Stimulated activated memory B cell treated with anti-CD40 and anti-IgM and Interleukin-4, amounts not matched to agents 10 μg/mL and 1 μg/mL and 100 μg/mL, for 72 hours (primary cell): ENCODE results near the gene UCHL5.
"Not testable (repeated sequence)": the region's sequence is repeated elsewhere in the genome, so short reads cannot be mapped to it uniquely, and the experiment has no call there.

Source experiments
- ATAC-seq: fragments of 150-1000 bp; cut with Tn5 transposase; 2 replicates; pipeline ENCODE4 v1.10.0; 2021
- H3K27ac Mint-ChIP-seq: one replicate; pipeline ENCODE4 v1.8.0; 2022; ENCODE audit warnings: mild to moderate bottlenecking, mixed read lengths
- H3K27me3 Mint-ChIP-seq: one replicate; pipeline ENCODE4 v1.8.0; 2022; ENCODE audit warnings: mixed read lengths
- H3K36me3 Mint-ChIP-seq: one replicate; pipeline ENCODE4 v1.8.0; 2022; ENCODE audit warnings: mixed read lengths
- H3K4me1 Mint-ChIP-seq: one replicate; pipeline ENCODE4 v1.8.0; 2022; ENCODE audit warnings: mixed read lengths
- H3K4me3 Mint-ChIP-seq: one replicate; pipeline ENCODE4 v1.8.0; 2022; ENCODE audit warnings: mild to moderate bottlenecking, moderate library complexity, mixed read lengths
- H3K9me3 Mint-ChIP-seq: one replicate; pipeline ENCODE4 v1.8.0; 2022; ENCODE audit warnings: mixed read lengths

The UCHL5 gene

DNA sequence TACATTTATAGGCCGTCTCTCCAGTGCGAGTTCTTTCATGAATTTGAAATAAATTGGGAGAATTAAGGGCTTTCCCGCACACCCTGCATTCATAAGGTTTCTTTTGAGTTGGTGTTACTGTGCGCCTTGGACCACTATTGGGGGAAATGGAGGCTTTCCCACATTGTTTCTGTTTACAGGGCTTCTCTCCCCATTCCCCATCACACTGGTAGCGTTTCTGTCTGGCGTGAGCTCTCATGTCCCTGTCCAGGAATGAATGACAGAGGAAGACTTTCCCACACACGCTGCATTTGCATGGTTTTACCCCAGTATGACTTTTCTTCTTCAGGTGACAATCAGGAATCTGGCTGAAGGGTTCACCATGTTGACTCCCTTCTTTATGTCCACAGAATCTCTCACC is 65.0 kb downstream of the UCHL5 start:
- Mint-ChIP-seq H3K27ac (no peak overlapping the region), H3K27me3 (no peaks in the 10 kb centered on the region), H3K4me1 (no peaks in the 10 kb centered on the region), H3K9me3 (no peaks in the 10 kb centered on the region), H3K4me3 (no peak overlapping the region), H3K36me3 (peaks cover 45% of the 10 kb centered on the region)
- no peak for ATAC-seq

DNA sequence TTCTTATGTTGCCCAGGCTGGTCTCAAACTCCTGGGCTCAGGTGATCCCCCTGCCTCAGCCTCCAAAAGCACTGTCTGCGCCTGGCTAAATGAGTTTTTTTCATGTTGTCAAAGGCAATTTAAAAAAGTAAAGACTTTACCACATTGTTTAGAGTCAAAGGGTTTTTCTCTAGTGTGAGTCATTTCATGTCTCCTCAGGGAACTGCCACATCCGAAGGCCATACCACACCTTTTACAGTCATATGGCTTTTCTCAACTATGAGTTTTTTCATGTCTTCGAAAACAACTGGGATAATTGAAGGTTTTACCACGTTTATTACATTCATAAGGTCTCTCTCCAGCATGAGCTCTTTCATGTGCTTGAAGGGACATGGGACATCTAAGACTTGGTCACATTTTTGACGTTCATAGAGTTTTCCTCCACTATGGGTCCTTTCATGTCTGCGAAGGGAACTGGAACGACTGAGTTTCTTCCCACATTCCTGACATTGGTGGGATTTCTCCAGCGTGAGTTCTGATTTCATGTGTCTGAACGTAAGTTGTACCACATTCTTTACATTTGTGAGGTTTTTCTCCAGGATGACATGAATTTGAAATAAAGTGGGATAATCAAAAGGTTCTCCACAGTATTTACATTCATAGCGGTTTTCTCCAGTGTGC is 65.6 kb downstream of the UCHL5 start:
- no peaks in the 10 kb centered on the region for H3K4me1 Mint-ChIP-seq
- H3K4me3 Mint-ChIP-seq: no peak overlapping the region
- ATAC-seq: no peak
- no peaks in the 10 kb centered on the region for H3K27me3 Mint-ChIP-seq
- peaks cover 39% of the 10 kb centered on the region for H3K36me3 Mint-ChIP-seq
- no peaks in the 10 kb centered on the region for H3K9me3 Mint-ChIP-seq
- H3K27ac Mint-ChIP-seq: no peak overlapping the region

DNA sequence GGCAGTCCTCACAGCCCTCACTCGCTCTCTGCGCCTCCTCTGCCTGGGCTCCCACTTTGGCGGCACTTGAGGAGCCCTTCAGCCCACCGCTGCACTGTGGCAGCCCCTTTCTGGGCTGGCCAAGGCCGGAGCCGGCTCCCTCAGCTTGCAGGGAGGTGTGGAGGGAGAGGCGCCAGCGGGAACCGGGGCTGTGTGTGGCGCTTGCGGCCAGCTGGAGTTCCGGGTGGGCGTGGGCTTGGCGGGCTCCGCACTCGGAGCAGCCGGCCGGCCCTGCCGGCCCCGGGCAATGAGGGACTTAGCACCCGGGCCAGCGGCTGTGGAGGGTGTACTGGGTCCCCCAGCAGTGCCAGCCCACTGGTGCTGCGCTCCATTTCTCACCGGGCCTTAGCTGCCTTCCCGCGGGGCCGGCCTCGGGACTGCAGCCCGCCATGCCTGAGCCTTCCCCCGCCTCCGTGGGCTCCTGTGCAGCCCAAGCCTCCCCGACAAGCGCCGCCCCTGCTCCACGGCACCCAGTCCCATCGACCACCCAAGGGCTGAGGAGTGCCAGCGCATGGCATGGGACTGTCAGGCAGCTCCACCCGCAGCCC is 72.3 kb downstream of the UCHL5 start:
- peaks cover 14% of the 10 kb centered on the region for H3K36me3 Mint-ChIP-seq
- H3K9me3 Mint-ChIP-seq, H3K4me3 Mint-ChIP-seq, ATAC-seq, H3K27me3 Mint-ChIP-seq, H3K4me1 Mint-ChIP-seq, H3K27ac Mint-ChIP-seq: not testable (repeated sequence)

DNA sequence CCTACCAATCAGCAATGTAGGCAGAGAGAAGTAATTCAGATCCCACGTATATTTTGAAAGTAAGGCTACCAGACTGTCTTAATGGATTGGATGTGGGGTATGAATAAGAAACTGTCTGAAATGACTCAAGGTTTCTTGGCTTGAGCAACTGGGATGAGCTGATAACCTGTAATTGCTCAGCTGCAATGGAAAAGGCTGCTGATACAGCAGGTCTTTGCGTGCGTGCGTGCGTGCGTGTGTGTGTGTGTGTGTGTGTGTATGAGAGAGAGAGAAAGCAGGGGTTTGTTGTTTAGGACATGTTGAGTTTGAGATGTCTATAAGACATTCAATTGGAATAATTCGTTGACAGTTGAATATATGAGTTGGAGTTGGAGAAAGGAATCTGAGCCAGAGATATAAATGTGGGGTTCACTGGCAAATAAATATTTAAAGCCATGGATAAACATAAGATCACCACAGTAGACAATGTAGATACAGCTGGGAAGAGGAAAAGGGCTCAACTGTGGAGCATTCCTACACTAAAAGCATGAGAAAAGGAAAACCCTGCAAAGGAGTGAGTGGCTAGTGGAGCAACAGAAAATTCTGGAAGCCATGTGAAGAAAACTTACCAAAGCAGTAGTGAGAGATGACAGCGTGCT is 72.9 kb downstream of the UCHL5 start:
- Mint-ChIP-seq H3K27me3 (no peaks in the 10 kb centered on the region), H3K27ac (no peak overlapping the region), H3K36me3 (peaks cover 14% of the 10 kb centered on the region), H3K4me3 (no peak overlapping the region), H3K9me3 (no peaks in the 10 kb centered on the region), H3K4me1 (peaks cover 7% of the 10 kb centered on the region)
- ATAC-seq: no peak

DNA sequence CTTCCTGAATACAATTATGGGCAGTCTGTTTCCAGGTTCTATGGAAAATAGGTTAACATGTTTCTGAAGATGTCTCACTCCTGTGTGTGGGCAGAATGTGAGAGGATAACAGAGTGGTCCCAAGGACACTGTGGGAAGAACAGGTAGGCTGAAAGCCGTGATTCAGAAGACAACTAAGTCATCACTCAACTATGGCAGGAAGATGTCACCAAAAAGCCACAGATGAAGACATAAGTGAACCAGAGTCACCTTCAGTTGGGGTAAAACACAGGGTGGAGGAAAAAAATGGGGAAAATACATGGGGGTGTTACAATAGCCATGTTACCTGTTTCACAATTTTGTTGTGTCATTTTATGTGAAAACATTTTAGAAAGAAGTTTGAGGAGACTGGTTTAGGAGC is 75.1 kb downstream of the UCHL5 start:
- Mint-ChIP-seq H3K27ac (no peak overlapping the region), H3K36me3 (peaks cover 24% of the 10 kb centered on the region), H3K27me3 (no peaks in the 10 kb centered on the region), H3K4me1 (peaks cover 7% of the 10 kb centered on the region), H3K9me3 (no peaks in the 10 kb centered on the region), H3K4me3 (no peak overlapping the region)
- no peak for ATAC-seq

DNA sequence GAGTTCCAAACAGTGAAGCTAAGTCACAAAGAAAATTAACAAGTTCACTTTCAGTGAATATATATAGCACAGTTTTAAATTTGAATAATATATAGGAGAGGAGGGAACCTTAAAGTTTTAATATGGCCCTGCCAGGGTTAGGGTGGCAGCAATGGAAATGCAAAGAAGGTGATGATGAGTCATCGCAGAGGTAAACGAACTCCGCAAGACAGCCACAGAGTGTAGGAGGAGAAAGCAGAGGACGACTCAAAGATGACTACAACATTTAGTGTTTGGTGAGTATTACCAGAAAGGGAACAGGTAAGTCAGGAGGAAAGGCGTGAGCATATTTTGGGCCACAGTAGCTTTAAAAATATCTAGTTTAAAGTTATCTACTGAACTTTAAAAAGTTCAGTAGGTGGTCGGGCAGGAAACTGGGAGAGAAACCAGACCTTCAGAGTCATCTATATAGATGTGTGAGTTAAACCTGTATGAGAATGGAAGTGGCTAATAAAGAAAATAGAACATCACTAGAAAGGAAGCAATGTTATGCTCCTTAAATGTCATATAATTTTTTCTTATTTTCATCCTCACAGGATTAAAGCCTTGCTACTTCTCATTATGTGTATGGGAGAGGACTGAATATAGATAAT is 75.7 kb downstream of the UCHL5 start:
- Mint-ChIP-seq H3K27ac (peak overlapping the region; percentile 20), H3K4me1 (peaks cover 7% of the 10 kb centered on the region), H3K27me3 (no peaks in the 10 kb centered on the region), H3K36me3 (peaks cover 30% of the 10 kb centered on the region), H3K9me3 (no peaks in the 10 kb centered on the region), H3K4me3 (no peak overlapping the region)
- peak; percentile 55 for ATAC-seq

DNA sequence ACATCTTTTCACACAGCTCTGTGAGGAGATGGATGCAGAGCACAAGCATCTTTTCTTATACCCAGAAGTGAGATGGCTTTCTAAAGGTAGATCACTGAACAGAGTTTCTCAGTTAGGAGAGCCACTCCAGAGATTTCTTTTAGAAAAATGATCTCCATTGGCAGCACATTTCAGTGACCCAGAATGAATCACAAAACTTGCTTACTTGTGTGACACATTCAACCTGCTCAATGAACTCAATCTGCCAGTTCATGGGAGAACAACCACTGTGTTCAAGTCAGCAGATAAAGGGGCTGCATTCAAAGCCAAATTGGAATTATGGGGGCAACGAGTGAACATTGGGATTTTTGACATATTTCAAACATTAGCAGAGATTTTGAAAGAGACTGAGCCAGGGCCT is 78.3 kb downstream of the UCHL5 start:
- Mint-ChIP-seq H3K36me3 (peaks cover 25% of the 10 kb centered on the region), H3K4me3 (no peak overlapping the region), H3K27me3 (no peaks in the 10 kb centered on the region), H3K9me3 (no peaks in the 10 kb centered on the region), H3K27ac (no peak overlapping the region), H3K4me1 (peaks cover 7% of the 10 kb centered on the region)
- ATAC-seq: no peak

DNA sequence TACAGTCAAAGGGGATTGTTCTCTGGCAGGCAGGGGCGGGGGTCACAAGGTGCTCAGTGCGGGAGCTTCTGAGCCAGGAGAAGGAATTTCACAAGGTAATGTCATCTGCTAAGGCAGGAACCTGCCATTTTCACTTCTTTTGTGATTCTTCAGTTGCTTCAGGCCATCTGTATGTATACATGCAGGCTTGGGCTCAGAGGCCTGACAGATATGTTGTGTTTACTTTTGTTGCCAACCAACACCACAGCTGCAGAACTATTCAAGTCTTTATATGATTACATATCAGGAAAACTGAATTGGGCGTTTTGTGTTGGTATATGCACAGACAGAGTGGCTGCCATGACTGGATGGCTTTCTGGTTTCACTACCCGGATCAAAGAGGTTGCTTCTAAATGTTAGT is 78.8 kb downstream of the UCHL5 start:
- not testable (repeated sequence) for H3K27ac Mint-ChIP-seq, H3K27me3 Mint-ChIP-seq, H3K9me3 Mint-ChIP-seq, H3K4me1 Mint-ChIP-seq, ATAC-seq, H3K4me3 Mint-ChIP-seq
- H3K36me3 Mint-ChIP-seq: peaks cover 20% of the 10 kb centered on the region

DNA sequence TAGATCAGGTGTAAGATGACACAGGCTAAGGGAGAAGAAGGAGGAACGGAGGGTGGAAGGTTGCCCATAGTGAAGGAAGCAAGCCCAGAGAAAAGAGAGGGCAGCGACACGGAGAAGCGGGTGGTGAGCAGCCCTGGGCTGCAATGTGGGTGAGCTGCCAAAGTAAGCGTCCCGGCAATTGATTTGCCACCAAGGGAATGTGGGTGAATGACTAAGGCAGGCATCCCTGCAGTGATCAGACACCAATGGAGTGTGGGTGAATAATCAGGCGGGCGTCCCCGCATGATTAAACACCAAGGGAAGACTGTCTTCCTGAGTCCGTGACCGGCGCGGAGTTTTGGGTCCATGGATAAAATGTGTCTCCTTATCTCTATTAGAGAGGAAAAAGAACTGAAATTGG is 79.6 kb downstream of the UCHL5 start:
- H3K9me3 Mint-ChIP-seq: no peaks in the 10 kb centered on the region
- ATAC-seq: no peak
- H3K4me1 Mint-ChIP-seq: peaks cover 7% of the 10 kb centered on the region
- no peak overlapping the region for H3K4me3 Mint-ChIP-seq
- H3K27ac Mint-ChIP-seq: no peak overlapping the region
- H3K36me3 Mint-ChIP-seq: peaks cover 19% of the 10 kb centered on the region
- H3K27me3 Mint-ChIP-seq: no peaks in the 10 kb centered on the region

DNA sequence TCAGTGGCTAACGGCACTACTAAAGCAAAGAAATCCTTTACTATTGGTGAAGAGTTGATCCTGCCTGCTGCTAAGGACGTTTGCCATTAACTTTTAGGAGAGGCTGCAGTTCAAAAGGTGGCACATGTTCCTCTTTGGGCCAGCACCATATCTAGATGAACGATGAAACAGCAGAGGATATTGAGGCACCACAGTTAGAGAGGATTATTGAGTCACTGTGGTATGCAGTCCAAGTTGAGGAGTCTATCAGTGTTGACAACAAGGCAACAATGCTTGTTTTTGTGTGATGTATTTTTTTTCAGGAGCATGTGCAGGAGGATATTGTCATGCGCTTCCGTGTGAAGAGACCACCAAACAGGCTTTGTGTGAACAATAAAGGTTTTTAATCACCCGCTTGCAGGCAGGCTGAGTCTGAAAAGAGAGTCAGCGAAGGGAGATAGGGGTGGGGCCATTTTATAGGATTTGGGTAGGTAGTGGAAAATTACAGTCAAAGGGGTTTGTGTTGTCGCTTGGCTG is 80.9 kb downstream of the UCHL5 start:
- Mint-ChIP-seq H3K4me3 (no peak overlapping the region), H3K36me3 (peaks cover 19% of the 10 kb centered on the region), H3K27me3 (no peaks in the 10 kb centered on the region), H3K4me1 (peaks cover 2% of the 10 kb centered on the region), H3K9me3 (no peaks in the 10 kb centered on the region), H3K27ac (no peak overlapping the region)
- no peak for ATAC-seq

DNA sequence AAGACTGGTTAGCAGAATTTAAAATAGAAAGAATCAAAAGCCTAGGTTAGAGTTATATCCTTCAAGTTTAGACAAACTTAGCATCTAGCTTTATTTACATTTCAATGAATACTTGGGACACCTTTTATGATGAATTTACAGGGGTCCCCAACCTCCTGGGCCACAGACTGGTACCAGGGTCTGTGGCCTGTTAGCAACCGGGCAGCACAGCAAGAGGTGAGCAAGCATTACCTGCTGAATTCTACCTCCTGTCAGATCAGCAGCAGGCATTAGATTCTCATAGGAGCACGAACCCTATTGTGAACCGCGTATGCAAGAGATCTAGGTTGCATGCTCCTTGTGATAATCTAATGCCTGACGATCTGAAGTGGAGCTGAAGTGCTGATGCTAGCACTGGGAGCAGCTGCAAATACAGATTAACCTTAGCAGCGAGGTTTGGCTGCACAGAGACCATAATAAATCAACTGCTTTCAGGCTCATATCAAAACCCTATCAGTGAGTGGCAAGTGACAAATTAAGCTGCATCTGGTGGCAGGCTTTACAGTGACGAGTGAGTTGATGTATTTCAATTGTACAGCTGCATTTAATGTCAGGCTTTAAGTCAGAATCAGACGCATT is 82.0 kb downstream of the UCHL5 start:
- Mint-ChIP-seq H3K9me3 (no peaks in the 10 kb centered on the region), H3K36me3 (peaks cover 19% of the 10 kb centered on the region), H3K27ac (no peak overlapping the region), H3K27me3 (no peaks in the 10 kb centered on the region), H3K4me1 (no peaks in the 10 kb centered on the region), H3K4me3 (no peak overlapping the region)
- no peak for ATAC-seq

DNA sequence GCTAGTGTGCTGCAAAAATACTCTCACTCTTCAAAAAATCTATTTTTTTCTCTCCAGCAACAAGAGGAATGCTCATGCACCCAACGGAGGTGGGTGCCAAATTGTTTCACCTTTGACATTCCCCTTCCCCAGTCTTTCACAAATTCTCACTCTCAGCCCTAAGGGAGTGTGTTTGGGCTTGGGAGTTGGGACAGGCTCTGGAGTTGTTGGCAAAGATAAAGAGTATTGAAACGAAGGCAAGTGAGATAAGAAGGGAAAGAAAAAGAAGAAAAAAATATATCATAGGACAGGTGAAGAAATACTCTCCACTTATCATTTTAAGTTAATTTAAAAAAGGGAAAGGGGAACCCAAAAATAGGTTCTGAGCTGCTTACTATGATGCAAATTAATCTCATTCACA is 82.6 kb downstream of the UCHL5 start:
- Mint-ChIP-seq H3K27ac (no peak overlapping the region), H3K4me1 (no peaks in the 10 kb centered on the region)

DNA sequence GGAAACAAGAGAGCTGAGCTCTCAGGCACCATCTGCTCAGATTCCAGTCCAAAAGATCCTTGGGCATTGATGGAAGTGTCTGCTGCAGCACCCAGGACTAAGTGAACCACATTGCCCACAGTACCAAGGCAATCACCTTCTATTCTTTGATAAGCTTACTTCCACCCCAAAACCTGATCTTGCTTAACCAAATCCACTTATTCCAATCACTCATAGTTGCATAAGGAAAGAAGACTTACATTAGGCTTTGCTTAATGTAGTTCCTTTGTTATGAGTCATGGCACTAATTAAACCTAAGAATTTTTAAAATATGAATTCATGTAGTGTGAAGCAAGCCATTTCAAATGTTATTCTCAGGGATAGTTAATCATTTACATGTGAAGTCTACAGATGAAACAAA is 84.5 kb downstream of the UCHL5 start:
- Mint-ChIP-seq H3K27me3 (no peaks in the 10 kb centered on the region), H3K4me3 (no peak overlapping the region), H3K9me3 (no peaks in the 10 kb centered on the region), H3K27ac (no peak overlapping the region), H3K36me3 (peaks cover 15% of the 10 kb centered on the region), H3K4me1 (no peaks in the 10 kb centered on the region)
- ATAC-seq: no peak

More for the DNA sequence above, 82.6 kb downstream of the UCHL5 start:
- no peak for ATAC-seq
- H3K4me3 Mint-ChIP-seq: no peak overlapping the region
- H3K36me3 Mint-ChIP-seq: peaks cover 19% of the 10 kb centered on the region
- no peaks in the 10 kb centered on the region for H3K9me3 Mint-ChIP-seq
- no peaks in the 10 kb centered on the region for H3K27me3 Mint-ChIP-seq

DNA sequence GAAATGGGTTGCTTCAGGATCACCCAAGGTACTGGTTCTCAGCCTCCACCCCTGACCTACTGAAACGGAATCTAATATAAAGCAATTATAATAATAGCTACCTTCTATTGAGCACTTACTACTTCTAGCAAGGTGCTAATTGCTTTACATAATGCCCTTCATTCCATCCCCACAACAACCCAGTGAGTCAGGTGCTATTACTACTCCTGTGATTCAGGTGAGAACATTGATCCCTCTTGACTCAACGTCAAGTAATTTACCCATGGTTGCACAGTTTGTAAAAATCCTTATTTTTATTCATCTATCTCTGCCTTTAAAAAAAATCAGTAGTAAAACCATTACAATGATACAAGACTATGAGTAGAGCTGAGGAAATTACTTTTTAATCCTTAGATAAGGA is 85.2 kb downstream of the UCHL5 start:
- no peak for ATAC-seq
- Mint-ChIP-seq H3K27me3 (no peaks in the 10 kb centered on the region), H3K36me3 (peaks cover 8% of the 10 kb centered on the region), H3K9me3 (no peaks in the 10 kb centered on the region), H3K4me1 (no peaks in the 10 kb centered on the region), H3K4me3 (no peak overlapping the region), H3K27ac (no peak overlapping the region)

DNA sequence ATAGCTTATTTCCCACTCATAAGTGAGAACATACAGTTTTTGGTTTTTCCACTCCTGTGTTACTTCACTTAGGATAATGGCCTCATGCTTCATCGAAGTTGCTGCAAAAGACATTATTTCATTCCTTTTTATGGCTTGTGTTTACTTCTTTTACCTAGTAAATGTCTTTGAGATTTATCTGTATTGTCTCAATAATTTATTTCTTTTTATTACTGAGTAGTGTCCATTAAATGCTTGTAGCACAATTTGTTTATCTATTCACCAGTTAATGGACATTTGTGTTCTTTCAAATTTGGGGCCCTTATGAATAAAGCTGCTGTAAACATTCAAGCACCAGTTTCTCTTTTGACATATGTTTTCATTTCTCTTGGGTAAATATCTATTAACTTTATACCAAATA is 86.0 kb downstream of the UCHL5 start:
- H3K9me3 Mint-ChIP-seq: no peaks in the 10 kb centered on the region
- no peaks in the 10 kb centered on the region for H3K4me1 Mint-ChIP-seq
- H3K4me3 Mint-ChIP-seq: no peak overlapping the region
- ATAC-seq: no peak
- no peaks in the 10 kb centered on the region for H3K27me3 Mint-ChIP-seq
- no peak overlapping the region for H3K27ac Mint-ChIP-seq
- no peaks in the 10 kb centered on the region for H3K36me3 Mint-ChIP-seq
